OCI-LY3 (cell line): ENCODE results near the gene SUN3.

Source experiments
- H2AFZ ChIP-seq: fragments of 200-600, 300-600 bp; shearing (Covaris generic); 2 replicates; pipeline ENCODE4 v1.6.0; 2014; ENCODE audit warnings: antibody characterized with exemption, low read depth, low read length
- H3K27ac ChIP-seq: fragments of 200-600, 300-600 bp; sonication (generic); 2 replicates; pipeline ENCODE4 v1.5.1; 2014; ENCODE audit warnings: mild to moderate bottlenecking, low read length, moderate library complexity, mixed read lengths
- H3K27me3 ChIP-seq: fragments of 200-600, 300-600 bp; sonication (generic); 2 replicates; pipeline ENCODE4 v1.6.1; 2014; ENCODE audit warnings: low read depth, low read length, mixed read lengths
- H3K36me3 ChIP-seq: fragments of 200-600, 300-600 bp; sonication (generic); replicated peaks from 2 replicates; pipeline ENCODE3; 2014; ENCODE audit warnings: low read depth, low read length, mixed read lengths
- H3K4me1 ChIP-seq: fragments of 300-600, 200-600 bp; sonication (generic); 2 replicates; pipeline ENCODE4 v1.6.1; 2014; ENCODE audit warnings: low read length, mixed read lengths
- H3K4me2 ChIP-seq: fragments of 200-600, 300-600 bp; sonication (generic); 2 replicates; pipeline ENCODE4 v1.6.1; 2014; ENCODE audit warnings: low read length, mixed read lengths
- H3K4me3 ChIP-seq: fragments of 300-600, 200-600 bp; sonication (generic); 2 replicates; pipeline ENCODE4 v1.5.1; 2014; ENCODE audit warnings: antibody characterized with exemption, mild to moderate bottlenecking, low read length, moderate library complexity
- H3K79me2 ChIP-seq: fragments of 300-600, 200-600 bp; shearing (Covaris generic); 2 replicates; pipeline ENCODE4 v1.6.1; 2014; ENCODE audit warnings: mild to moderate bottlenecking, low read length, mixed read lengths
- H3K9ac ChIP-seq: fragments of 300-600, 200-600 bp; shearing (Covaris generic); 2 replicates; pipeline ENCODE4 v1.6.0; 2014; ENCODE audit warnings: mild to moderate bottlenecking, low read length, moderate library complexity
- H3K9me3 ChIP-seq: fragments of 200-600, 300-600 bp; shearing (Covaris generic); 2 replicates; pipeline ENCODE4 v1.6.1; 2014; ENCODE audit warnings: low read length, mixed read lengths; ENCODE audit not compliant: insufficient read depth
- H4K20me1 ChIP-seq: fragments of 200-600, 300-600 bp; sonication (generic); 2 replicates; pipeline ENCODE4 v1.6.1; 2016; ENCODE audit warnings: low read length, mixed read lengths; ENCODE audit not compliant: insufficient read depth
- EZH2phosphoT487 ChIP-seq: fragments of 200-600 bp; shearing (Covaris generic); IDR thresholded peaks from 2 replicates; pipeline ENCODE4 v1.6.1; 2018; ENCODE audit warnings: antibody characterized with exemption, mixed run types, low read depth
- TF ChIP-seq, protein P1 (sequence below): fragments of 200-600, 300-600 bp; sonication (generic); IDR thresholded peaks from 2 replicates; pipeline ENCODE4 v1.5.1; 2014; ENCODE audit warnings: antibody characterized with exemption, low read length, low read depth

The SUN3 gene

GRCh38 chr7:48053736-48054135 lies 24.8 kb upstream of the SUN3 start:
- no peaks in the 10 kb centered on the region for H3K36me3 ChIP-seq
- peaks cover 13% of the 10 kb centered on the region for H3K4me1 ChIP-seq
- no peak overlapping the region for H3K9ac ChIP-seq
- no peaks in the 10 kb centered on the region; the same call in 1 of the 2 replicates for H3K27me3 ChIP-seq
- no peak for TF ChIP-seq EZH2phosphoT487
- TF ChIP-seq, protein P1, sequence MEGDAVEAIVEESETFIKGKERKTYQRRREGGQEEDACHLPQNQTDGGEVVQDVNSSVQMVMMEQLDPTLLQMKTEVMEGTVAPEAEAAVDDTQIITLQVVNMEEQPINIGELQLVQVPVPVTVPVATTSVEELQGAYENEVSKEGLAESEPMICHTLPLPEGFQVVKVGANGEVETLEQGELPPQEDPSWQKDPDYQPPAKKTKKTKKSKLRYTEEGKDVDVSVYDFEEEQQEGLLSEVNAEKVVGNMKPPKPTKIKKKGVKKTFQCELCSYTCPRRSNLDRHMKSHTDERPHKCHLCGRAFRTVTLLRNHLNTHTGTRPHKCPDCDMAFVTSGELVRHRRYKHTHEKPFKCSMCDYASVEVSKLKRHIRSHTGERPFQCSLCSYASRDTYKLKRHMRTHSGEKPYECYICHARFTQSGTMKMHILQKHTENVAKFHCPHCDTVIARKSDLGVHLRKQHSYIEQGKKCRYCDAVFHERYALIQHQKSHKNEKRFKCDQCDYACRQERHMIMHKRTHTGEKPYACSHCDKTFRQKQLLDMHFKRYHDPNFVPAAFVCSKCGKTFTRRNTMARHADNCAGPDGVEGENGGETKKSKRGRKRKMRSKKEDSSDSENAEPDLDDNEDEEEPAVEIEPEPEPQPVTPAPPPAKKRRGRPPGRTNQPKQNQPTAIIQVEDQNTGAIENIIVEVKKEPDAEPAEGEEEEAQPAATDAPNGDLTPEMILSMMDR, result no peak
- H3K4me2 ChIP-seq, result no peak overlapping the region
- H2AFZ ChIP-seq, result no peak overlapping the region
- no peaks in the 10 kb centered on the region for H4K20me1 ChIP-seq
- H3K4me3 ChIP-seq, result no peak overlapping the region
- H3K9me3 ChIP-seq, result peaks cover 3% of the 10 kb centered on the region; the same call in 1 of the 2 replicates
- no peak overlapping the region for H3K27ac ChIP-seq
- no peaks in the 10 kb centered on the region for H3K79me2 ChIP-seq

DNA sequence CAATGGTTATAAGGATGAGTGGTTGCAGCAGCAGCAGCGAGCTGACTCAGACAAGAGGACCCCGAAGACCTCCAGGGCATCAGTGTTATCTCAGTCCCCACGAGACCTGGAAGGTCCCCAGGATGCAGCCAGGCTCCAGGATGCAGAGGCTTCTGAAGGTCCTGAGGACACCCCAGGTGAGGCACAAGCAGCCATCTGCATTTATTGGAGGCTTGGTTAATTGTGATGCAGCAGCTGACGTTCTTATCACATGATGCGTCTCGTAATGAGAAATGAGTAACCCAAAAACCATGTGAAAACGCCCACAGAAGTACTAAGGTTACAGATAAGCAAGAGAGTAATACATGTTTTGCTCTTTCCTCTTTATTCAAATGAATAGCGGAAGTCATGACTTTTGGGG lies 23.8 kb upstream of the SUN3 start:
- Histone ChIP-seq H3K27ac (no peak overlapping the region), H3K36me3 (no peaks in the 10 kb centered on the region), H2AFZ (peak overlapping the region; percentile 58), H3K9me3 (peaks cover 3% of the 10 kb centered on the region; the same call in 1 of the 2 replicates), H4K20me1 (no peaks in the 10 kb centered on the region), H3K4me1 (peaks cover 12% of the 10 kb centered on the region), H3K4me3 (peak overlapping the region; percentile 30), H3K27me3 (no peaks in the 10 kb centered on the region; the same call in 1 of the 2 replicates), H3K9ac (no peak overlapping the region), H3K79me2 (no peaks in the 10 kb centered on the region), H3K4me2 (peak overlapping the region; percentile 46)
- TF ChIP-seq, protein P1, result no peak
- no peak for TF ChIP-seq EZH2phosphoT487

- TF ChIP-seq EZH2phosphoT487, result no peak
- TF ChIP-seq, protein P1, result no peak
- H3K9me3 ChIP-seq, result no peaks in the 10 kb centered on the region
- peaks cover 12% of the 10 kb centered on the region for H3K4me1 ChIP-seq
- no peak overlapping the region for H3K9ac ChIP-seq
- no peak overlapping the region for H3K4me2 ChIP-seq
- no peaks in the 10 kb centered on the region for H3K36me3 ChIP-seq
- no peak overlapping the region for H2AFZ ChIP-seq
- no peaks in the 10 kb centered on the region for H3K79me2 ChIP-seq
- H3K4me3 ChIP-seq, result no peak overlapping the region
- no peak overlapping the region for H3K27ac ChIP-seq
- H4K20me1 ChIP-seq, result no peaks in the 10 kb centered on the region
- peaks cover 6% of the 10 kb centered on the region; the same call in 1 of the 2 replicates for H3K27me3 ChIP-seq
These were observed 20.9 kb upstream of the SUN3 start for GRCh38 chr7:48049850-48050249.

DNA sequence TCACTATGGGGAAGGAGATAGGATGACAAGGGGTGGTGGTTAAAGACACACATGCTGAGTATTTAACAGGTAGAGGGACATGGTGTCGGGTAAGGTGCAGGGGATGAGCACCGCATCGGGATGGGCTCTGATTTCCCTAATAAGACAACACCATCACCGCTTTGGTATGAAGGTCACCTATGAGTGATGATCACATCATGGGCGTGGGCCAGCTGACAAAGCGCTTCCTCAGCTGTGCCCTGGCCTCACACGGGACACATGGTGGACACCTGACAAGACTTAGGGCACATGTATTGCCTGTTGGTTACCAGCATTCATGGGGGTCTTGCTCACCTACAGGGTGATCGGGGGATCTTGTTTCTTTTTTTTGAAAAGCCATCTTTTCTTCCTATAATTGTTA lies 19.2 kb upstream of the SUN3 start:
- no peak overlapping the region for H3K4me2 ChIP-seq
- no peak overlapping the region for H3K9ac ChIP-seq
- H4K20me1 ChIP-seq, result no peaks in the 10 kb centered on the region
- peaks cover 9% of the 10 kb centered on the region for H3K4me1 ChIP-seq
- H3K27me3 ChIP-seq, result peaks cover 6% of the 10 kb centered on the region; the same call in 1 of the 2 replicates
- H2AFZ ChIP-seq, result no peak overlapping the region
- no peak overlapping the region for H3K4me3 ChIP-seq
- no peak overlapping the region for H3K27ac ChIP-seq
- no peak for TF ChIP-seq EZH2phosphoT487
- no peaks in the 10 kb centered on the region for H3K9me3 ChIP-seq
- H3K36me3 ChIP-seq, result no peaks in the 10 kb centered on the region
- no peaks in the 10 kb centered on the region for H3K79me2 ChIP-seq
